CD4-positive, alpha-beta T cell treated with Interleukin-12 subunit alpha and Interleukin-12 subunit beta, for 1 hour (primary cell): Measurements from ENCODE around the gene ITPR1.

Experiments used
- DNase-seq: peaks from one replicate; pipeline ENCODE4 v3.0.0-alpha.2; 2020

ITPR1 gene

DNA sequence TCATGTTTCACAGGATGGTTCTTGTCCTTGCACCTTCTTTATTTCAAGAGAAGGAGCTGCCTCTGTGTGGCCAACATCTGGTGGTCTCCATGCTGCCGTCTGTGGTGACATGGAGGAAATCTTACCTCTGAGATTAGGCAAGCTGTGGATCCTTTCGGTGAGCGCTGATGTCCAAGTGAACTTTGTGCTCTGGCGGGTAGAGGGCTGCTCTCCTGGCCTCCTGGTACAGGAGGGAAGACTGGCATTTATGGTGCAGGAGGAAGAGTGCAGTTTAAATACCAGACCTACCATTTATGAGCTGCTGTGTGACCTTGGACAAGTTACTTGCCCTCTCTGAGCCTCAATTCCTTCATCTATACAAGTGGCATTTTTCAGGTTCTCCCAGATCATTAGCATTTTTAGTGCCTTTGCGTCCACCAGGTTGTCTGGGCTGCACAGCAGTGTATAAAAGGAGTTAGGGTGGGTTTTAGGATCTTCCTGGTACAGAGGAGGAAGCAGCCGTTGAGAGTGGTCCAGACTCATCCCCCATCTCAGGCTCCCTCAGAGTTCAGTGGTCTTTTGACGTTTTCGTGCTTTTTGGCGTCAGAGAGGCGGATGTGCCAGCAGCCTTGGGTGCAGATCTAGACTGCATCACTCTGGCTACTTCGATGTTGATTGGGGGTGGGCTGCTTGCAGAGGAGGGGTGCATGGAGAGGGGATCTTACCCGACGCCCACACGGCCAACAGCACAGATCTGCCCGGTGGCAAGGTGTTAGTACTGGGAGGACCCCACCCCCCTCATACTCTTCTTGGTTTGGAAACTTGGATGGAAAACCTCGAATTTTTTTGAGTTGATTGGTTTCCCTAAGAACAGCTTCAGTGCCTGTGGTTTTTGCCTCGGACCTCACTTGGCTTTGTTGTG, 162.2 kb downstream of the ITPR1 start:
- no peak for DNase-seq

DNA sequence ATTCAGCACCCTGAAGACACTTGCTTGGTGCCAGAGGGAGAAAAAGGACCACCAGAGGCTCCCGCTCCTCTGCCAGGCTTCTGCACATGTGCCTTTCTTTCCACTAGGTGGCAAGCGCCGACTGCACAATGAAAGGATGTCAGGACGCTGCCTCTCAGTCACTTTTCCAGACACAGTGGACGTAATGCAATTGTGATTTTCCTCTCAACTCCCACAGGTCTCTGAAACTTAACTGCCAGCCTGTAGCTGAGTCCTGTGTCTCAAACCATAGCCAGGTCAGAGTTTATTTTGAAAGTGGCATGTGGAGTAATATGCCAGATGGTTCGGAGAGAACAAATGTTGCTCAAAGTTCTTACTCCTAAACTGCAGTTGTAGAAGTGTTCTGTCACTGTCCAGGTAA, 162.9 kb downstream of the ITPR1 start:
- no peak for DNase-seq

DNA sequence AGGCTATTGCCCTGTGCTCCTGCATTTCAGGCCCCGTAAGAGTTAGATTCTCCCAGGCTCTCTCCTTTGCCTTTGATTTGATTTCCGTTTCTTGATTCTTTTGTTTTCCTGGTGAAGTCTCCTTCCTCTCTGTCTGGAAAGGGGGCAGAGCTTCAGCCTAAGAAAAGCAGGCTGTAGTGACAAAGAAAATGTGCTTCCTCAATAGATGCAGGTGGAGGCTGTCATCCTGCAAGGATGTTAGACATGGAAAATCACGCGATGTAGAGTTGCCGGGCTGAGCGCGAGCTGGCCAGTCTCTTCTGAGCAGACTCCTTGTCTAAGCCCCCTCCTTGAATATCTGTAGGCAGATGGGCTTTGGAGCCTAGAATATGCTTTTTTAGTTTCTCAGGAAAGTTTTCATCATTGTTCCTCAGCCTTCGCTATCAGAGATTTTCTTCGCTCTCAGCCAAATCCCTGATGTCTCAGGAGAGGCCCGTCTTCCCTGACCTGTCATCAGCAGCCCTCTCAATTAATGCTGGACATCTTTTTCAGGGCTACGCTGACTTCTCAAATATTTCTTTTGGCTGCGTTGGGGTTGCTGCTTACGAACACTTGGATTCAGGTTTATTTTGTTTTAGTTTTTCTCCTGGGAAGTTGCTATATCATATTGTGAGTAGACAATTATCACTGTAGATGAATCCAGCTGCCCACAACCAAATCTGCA, 163.6 kb downstream of the ITPR1 start:
- no peak for DNase-seq

DNA sequence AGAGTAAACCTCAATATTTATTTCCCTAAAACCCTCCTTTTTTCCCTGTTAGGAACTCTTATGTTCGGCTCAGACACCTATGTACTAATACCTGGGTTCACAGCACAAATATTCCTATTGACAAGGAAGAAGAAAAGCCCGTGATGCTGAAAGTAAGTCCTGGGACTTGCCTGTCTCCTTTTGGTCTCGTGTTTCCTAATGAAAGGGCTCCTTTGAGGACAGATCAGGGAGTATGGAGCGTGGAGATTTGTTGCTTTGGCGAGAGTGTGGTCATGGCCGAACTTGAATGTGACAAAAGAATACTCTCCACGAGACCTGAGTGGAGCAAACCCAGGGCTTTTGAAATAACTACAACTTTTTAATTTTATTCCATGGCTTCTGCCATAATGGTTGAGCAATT, 167.8 kb downstream of the ITPR1 start:
- DNase-seq, result no peak

DNA sequence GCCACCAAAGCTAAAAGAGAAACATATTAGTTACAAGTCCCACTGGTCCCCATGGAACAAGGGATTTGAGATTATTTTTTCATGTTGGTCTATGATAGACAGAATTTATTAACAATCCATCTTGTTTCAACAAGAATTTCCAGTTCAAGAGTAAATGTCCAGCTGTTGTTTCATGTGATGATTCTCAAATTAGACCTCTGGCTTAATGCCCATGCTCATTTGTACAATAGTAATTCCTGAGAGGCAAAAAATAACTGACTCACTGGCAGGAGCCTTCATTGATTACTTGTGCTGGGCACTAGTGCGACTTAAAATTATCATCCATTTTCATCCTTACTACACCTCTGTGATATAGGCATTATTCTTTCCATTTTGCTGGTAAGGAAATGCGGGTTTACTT, 171.3 kb downstream of the ITPR1 start:
- DNase-seq, result no peak

DNA sequence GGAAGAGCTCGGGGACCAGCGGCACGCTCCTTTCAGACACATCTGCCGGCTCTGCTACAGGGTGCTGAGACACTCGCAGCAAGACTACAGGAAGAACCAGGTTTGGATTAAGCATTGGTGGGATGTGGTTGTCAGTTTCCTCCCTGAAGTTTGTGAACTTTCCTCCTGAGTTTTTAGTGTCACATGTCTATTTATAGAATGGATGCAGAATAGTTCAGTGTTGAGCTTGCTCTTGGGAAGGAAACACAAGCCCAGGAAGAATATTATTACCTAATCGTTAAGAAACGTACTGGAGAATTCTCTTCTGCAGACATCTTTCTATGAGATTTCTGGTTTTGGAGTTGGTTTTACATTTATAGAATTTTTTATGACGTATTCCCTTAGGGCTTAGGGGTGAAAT, 172.0 kb downstream of the ITPR1 start:
- no peak for DNase-seq

DNA sequence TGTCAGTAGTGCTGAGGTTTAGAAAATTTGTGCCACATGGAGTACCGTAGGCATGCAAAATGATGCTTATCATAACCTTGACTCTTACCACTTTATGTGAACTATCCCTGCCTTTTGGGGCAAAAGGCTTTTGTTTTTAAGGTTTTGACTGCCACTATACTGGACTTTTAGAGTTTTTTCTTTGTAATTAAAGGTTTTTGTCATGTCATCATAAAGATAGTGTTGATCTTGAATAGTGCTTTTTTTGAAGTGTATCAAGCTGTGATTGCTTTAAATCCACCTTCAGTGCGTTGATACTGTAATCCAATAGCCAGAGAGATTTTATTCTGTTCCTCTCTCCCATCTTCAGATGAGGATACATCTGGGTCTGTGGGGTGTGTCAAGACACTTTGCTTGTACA, 172.9 kb downstream of the ITPR1 start:
- no peak for DNase-seq

DNA sequence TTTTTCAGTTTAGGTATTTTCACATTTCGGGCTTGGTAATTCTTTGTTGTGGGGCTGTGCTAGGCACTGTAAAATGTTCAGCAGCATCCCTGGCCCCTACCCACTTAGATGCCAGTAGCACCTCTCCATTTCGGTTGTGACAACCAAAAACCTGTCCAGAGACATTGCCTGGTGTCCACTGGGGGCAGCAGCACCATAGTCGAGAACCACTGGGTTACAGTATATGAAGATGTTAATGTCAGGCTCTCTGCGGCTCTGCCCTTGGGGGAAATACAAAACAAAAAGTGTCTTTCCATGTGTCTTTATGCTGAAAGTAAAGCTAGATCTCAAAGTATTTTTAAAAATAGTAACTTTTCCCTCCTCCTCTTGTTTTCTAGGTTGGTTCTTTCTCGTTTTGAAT, 177.2 kb downstream of the ITPR1 start:
- DNase-seq, result no peak

DNA sequence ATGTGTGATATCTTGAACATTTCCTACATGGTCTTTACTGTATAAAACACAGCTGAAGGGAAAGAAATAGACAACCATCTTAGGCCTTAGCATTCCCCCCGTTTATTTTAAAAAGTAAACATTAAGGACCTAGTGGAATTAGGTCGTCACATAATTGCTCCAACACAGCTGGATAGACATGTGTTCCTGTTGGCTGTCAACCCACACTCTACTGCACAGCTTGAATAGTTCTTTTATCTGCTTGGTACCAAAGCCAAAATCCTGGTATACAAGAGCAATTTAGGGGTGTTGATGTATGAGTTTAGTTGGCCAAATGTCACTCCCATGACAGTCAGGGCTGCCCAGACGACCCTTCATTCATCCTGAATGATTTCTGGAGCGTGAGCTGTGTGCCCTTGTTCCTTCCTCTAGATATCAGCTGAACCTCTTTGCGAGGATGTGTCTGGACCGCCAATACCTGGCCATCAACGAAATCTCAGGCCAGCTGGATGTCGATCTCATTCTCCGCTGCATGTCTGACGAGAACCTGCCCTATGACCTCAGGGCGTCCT, 179.7 kb downstream of the ITPR1 start:
- no peak for DNase-seq

DNA sequence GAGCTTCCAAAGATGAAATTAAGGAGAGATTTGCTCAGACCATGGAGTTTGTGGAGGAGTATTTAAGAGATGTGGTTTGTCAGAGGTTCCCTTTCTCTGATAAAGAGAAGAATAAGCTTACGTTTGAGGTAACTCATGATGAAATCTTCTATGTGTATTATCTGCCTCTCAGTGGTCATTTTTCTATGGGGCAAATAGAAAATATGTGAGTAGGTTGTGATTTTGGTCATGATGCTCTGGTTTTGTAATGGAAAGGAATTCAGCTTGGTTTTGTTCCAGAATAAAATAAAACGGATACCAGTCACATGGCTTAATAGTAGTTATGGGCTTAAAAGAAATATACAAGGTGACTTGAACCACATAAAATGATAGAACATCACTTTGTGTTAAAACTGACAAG, 181.1 kb downstream of the ITPR1 start:
- no peak for DNase-seq

DNA sequence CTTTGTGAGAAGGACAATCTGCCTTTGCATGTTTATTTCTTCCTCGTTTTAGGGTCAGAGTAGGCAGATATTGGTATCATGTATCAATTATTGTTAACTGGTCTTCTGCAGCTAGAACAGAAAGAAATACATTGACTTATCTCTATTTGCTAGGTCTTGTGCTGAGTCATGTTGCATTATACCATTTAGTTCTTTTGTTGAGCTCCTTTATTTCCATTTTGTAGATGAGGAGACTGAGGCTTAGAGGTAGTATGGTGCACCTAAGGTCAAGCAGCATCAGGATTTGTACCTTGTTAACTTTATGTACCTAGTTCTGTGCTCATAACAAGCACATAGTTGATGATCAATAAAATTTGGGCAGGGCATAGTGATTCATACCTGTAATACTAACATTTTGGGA, 182.6 kb downstream of the ITPR1 start:
- no peak for DNase-seq

DNA sequence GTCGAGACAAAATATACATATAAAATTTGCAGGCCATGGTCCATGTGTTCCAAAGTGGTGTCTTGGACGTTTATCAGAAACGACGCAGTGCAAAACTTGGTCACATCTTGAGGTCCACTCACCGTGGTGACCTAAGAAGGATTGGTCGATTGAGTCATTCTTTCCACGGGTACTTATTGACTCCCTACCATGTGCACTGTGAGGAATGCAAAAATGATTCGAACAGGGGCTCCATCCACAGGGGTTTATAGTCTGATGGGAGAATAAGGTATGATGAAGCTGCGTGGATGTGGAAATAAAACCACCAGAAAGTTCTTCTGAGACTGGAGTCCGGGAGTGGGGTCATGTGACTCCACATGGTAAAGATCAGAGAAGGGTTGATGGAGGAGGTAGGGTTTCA, 185.2 kb downstream of the ITPR1 start:
- no peak for DNase-seq

DNA sequence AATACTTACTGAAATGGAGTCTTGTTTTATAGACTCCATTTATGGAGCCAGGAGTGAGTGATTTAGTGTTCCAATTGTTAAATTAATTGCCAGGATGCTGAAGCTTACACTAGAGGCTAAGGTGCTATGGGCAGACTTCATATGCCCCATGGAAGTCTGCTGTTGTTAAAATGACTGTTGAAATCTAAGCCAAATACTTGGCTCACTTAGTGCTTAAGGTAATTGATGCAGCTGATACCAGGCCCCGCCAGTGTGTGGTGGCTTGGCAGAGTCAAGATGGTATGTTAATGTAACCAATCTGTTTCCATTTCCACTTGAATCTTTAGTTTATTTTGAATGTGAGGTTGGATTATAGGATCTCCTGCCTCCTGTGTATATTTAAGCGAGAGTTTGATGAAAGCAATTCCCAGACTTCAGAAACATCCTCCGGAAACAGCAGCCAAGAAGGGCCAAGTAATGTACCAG, 187.1 kb downstream of the ITPR1 start:
- no peak for DNase-seq

DNA sequence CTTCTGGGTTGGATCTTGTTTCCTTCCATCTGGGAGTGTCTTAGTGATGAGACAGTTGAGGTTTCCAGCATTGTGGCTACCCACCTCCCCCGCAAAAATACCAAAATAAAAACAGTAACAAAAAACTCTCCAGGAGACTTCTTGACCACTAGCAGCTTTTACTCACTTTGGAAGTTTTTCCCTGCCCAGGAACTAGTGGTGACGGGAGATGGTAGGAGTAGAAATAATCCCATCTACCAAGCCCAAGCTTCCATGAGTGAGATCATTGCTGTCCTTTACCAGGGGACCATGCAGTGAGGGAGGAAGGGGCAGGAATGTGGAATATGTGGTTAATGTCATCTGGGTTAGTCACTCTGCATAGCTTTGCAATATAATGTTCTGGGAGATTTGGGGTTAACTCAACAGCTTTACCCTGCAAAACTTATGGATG, 187.7 kb downstream of the ITPR1 start:
- DNase-seq, result no peak

DNA sequence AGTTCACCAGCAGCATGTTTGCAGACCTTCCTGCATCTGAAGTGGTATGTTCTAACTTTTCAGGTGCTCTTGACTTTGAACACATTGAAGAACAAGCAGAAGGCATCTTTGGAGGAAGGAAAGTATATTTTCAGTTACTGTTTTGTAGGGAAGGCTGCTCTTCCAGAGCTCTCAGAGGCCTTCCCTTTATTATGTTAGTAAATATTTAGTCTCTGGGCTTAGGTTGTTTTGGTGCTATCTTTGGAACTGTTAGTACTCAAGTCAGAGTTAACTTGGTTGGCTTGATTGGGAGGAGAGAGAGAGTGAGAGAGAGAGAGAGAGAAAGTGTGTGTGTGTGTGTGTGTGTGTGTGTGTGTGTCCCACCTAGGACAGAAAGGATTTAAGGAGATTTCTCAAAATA, 188.2 kb downstream of the ITPR1 start:
- DNase-seq, result no peak

DNA sequence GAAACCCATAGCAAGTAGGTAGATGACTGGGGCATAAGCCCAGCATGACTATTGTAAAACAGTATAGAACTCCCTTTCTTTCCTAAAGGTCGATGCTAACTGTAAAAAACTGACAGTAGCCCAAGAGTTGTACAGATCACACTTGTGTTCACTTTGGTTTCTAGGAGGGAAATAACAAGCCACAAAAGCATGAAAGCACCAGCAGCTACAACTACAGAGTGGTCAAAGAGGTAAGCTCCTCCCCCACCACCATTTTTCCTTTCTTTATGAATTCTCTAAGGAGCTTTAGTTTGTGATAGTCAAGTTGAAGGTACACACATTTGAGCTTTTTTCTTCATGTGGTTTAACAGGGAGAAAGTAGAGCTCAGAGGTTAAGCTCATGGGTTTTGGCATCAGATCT, 191.0 kb downstream of the ITPR1 start:
- DNase-seq, result no peak

DNA sequence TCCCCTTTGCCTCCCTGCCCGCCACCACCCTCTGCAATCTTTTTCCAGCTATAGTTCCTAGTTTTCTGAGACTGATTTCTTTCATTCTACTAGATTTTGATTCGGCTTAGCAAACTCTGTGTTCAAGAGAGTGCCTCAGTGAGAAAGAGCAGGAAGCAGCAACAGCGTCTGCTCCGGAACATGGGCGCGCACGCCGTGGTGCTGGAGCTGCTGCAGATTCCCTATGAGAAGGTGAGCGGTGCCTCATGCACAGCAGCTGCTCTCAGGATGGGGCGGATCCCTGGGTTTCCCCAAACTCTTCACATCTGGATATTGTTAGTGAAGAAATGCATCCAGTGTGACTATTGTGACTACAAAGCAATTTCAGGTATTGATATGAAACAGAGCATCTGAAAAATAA, 191.8 kb downstream of the ITPR1 start:
- no peak for DNase-seq

DNA sequence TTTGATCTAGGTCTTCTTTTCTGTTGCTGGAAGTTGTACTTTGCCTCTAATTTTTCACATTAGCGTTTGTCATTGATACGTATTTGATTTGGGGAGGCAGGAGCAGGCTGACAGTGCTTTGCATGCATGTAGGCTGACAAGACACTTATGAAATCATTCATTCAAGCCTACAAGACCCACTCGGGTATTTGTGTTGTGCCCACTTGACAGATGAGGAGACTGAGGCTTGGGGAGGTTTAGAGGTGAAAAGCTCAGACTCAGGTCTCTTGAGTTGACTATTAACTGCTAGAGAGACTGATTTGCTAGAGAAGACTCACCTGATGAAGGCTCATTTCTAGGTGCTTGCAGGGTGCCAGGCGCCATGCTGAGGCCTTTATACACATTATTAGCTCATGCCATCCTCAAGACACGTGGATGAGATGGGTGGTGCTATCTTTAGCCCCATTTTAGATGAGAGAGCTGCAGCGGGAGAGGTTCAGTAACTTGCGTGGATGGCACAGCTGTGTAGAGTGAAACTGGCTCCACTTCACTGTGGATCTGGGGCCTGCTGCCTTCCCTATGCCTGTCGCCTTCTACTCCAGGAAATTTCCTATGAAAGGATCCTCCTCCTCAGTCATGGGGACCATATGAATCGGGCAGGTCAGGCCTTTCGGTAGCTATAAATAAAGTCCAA, 192.7 kb downstream of the ITPR1 start:
- no peak for DNase-seq

DNA sequence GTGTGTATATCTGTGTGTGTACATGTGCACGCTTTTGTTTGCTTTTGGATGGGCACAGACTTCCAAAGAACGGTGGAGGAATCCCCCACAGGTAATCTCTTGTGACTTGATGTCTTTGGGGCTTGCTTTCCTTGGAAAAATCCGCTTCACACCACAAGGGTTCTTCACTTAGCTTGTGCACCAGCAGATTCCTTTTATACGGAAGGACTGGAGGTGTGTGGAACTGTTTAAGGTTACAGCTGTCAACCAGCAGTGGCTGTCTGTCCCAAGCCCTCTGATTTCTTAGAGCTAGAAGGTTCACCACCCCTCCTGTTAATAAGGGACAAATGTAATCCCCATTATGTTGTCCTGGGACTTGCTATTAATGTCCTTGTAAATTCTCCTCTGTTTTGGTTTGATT, 193.5 kb downstream of the ITPR1 start:
- DNase-seq, result no peak

DNA sequence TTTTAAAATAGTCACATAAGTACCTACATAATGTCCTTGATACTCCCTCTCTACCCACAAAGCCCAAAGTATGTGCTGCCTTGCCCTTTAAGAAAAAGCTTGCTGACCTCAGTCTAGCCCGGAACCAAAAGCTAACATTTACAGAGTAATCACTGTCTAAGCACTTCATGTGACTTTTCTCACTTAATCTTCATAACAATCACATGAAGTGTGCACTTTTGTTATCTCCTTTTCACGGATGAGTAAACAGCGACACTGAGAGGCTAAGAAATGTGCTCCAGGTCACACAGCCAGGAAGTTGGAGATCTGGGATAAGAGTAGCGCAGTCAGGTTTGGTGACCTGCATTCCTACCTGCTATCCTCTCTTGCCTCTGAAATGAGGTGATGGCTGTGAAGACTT, 194.0 kb downstream of the ITPR1 start:
- DNase-seq, result no peak

DNA sequence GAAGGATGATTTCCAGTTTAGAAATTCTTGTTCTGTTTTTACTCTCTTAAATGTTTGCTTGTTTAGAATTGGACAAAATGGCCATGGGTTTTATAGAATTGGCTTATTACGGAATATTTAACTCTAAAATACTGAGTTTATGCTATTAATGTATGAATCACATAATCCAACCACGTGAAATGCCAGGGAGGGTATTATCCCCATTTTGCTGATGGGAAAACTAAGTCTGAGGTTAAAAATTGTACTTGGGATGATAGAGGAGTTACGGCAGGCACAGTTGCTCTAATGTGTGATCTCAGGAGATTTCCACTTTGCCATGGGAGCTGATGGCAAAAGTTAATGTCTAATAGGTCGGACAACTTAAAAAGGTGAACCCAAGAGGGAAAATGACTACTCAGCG, 194.4 kb downstream of the ITPR1 start:
- no peak for DNase-seq

DNA sequence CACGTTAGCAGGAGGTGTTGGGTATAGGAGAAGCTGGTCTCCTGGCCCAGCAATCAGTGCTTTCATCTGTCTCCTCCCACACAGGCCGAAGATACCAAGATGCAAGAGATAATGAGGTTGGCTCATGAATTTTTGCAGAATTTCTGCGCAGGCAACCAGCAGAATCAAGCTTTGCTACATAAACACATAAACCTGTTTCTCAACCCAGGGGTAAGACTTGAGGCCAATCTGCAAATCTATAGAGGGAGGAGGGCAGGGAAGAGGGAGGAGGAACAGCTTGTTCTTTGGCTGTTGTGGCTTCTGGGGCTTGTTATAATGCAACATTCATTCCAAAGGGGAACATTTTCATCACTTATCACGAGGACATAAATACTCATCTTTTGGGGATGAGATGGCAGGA, 195.3 kb downstream of the ITPR1 start:
- no peak for DNase-seq

DNA sequence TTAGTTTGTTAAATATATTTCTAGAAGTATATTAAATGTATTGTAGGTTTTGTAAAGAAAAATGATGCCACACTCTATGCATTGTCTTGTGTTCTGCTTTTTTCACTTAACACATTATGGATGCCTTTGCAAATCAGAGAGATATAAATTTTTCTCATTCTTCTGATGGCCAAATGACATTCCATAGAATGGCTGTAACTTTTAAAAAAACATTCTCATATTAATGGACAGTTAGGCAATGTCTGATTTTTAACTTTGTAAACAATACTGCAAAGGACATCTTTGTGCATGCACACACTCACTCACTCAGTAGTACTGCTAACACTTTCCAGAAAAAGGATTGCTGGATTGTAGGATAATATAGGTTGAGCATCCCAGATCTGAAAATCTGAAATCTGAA, 195.9 kb downstream of the ITPR1 start:
- DNase-seq, result no peak

DNA sequence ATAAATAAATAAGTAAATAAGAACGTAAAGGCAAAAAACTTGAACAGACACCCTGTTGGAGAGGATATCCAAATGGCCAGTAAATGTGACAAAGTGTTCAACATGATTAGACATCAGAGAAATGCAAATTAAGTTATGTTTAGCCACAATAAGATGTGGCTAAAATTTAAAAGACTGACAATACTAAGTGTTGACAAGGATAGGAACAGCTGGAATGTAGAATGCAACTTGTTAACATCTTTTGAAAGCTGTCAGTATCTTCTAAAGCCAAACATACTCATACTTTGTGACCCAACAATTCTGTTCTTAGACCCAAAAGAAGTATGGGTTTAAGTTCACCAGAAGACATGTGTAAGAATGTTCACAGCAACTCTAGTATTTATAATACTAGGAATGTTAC, 197.1 kb downstream of the ITPR1 start:
- no peak for DNase-seq
